DND-41 (cell line): Measurements from ENCODE around the gene STAG1.

Source experiments
- ATAC-seq: fragments of 200-7000 bp; cut with Tn5 transposase; 3 replicates; pipeline ENCODE4 v1.9.1; 2021; ENCODE audit warnings: low read depth; ENCODE audit not compliant: insufficient read depth
- DNase-seq: peaks from one replicate; pipeline ENCODE4 v3.0.0-alpha.2; 2020
- H2AFZ ChIP-seq: 2 replicates; pipeline ENCODE4 v1.6.0; 2012; ENCODE audit warnings: low read depth, low read length
- H3K27ac ChIP-seq: 2 replicates; pipeline ENCODE4 v1.5.1; 2012; ENCODE audit warnings: low read length, inconsistent platforms
- H3K27me3 ChIP-seq: fragments of 200-600 bp; sonication (generic); 2 replicates; pipeline ENCODE4 v1.6.0; 2012; ENCODE audit warnings: low read length, mild to moderate bottlenecking, inconsistent platforms; ENCODE audit not compliant: insufficient read depth, poor library complexity
- H3K36me3 ChIP-seq: 2 replicates; pipeline ENCODE4 v1.5.1; 2012; ENCODE audit warnings: low read length, inconsistent platforms; ENCODE audit not compliant: insufficient read depth
- H3K4me1 ChIP-seq: 2 replicates; pipeline ENCODE4 v1.5.1; 2012; ENCODE audit warnings: mild to moderate bottlenecking, low read length; ENCODE audit not compliant: insufficient read depth
- H3K4me2 ChIP-seq: 2 replicates; pipeline ENCODE4 v1.6.0; 2012; ENCODE audit warnings: mild to moderate bottlenecking, moderate library complexity, low read length, inconsistent platforms; ENCODE audit not compliant: insufficient read depth
- H3K4me3 ChIP-seq, 2 experiments: fragments of 200-600 bp in 1 of 2; shearing (Covaris generic) in 1 of 2; 2 replicates each; pipeline ENCODE4 v1.5.1; 2012 to 2016; ENCODE audit warnings: inconsistent platforms in 2 of 2, low read length in 2 of 2, mild to moderate bottlenecking in 2 of 2, low read depth in 1 of 2, moderate library complexity in 1 of 2
- H3K79me2 ChIP-seq: 2 replicates; pipeline ENCODE4 v1.6.0; 2012; ENCODE audit warnings: low read length, inconsistent platforms; ENCODE audit not compliant: insufficient read depth
- H3K9ac ChIP-seq: 2 replicates; pipeline ENCODE4 v1.6.0; 2012; ENCODE audit warnings: low read depth, mild to moderate bottlenecking, inconsistent platforms, low read length, moderate library complexity
- H3K9me3 ChIP-seq: 2 replicates; pipeline ENCODE4 v1.5.1; 2012; ENCODE audit warnings: low read length, moderate library complexity, mild to moderate bottlenecking, inconsistent platforms; ENCODE audit not compliant: insufficient read depth, severe bottlenecking
- H4K20me1 ChIP-seq: 2 replicates; pipeline ENCODE4 v1.6.0; 2012; ENCODE audit warnings: low read length; ENCODE audit not compliant: insufficient read depth
- EZH2 ChIP-seq: IDR thresholded peaks from 3 replicates; pipeline ENCODE4 v1.6.1; 2012; ENCODE audit warnings: borderline replicate concordance, low read depth, mild to moderate bottlenecking, moderate library complexity, low read length, inconsistent platforms; ENCODE audit not compliant: severe bottlenecking
- TF ChIP-seq, protein P1 (sequence below): IDR thresholded peaks from 2 replicates; pipeline ENCODE4 v1.5.1; 2012; ENCODE audit warnings: borderline replicate concordance, low read length, moderate library complexity, mild to moderate bottlenecking; ENCODE audit not compliant: poor library complexity, severe bottlenecking; ENCODE audit errors: extremely low read depth

The STAG1 gene

DNA sequence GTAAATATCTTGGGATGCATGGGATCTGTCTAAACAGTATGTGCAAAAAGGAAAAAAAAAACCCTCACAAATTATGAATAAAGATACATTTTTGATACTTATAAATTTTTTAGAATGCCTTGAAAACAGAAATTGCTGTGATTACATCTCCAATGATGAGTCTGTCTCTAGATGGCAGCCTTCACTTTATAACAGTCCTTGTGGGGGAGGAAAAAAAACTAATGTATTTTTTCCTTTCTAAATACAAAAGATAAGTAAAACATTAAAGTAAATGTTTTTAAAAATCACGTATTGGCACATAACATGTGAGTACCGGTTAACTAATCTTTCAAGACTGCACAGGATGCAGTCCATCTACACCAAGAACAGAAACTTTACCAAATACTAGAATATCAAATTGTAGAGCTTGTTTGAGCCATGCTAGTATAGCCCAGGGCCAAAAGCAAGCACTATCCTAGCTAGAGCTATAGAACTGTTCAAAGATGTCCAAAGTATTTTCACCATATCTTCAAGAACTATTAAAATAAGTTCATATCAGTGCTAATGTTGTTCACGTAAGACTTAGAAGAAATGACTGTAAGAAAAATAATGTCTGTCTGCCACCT, 206.4 kb downstream of the STAG1 start:
- H3K27me3 ChIP-seq = no peaks in the 10 kb centered on the region
- H3K4me3 ChIP-seq = no peak overlapping the region
- H3K4me2 ChIP-seq = no peak overlapping the region
- no peaks in the 10 kb centered on the region; the same call in 1 of the 2 replicates for H4K20me1 ChIP-seq
- no peak overlapping the region for H3K9ac ChIP-seq
- peaks cover 21% of the 10 kb centered on the region for H3K79me2 ChIP-seq
- H2AFZ ChIP-seq = no peak overlapping the region
- no peaks in the 10 kb centered on the region; the same call in 1 of the 2 replicates for H3K4me1 ChIP-seq
- TF ChIP-seq, protein P1, sequence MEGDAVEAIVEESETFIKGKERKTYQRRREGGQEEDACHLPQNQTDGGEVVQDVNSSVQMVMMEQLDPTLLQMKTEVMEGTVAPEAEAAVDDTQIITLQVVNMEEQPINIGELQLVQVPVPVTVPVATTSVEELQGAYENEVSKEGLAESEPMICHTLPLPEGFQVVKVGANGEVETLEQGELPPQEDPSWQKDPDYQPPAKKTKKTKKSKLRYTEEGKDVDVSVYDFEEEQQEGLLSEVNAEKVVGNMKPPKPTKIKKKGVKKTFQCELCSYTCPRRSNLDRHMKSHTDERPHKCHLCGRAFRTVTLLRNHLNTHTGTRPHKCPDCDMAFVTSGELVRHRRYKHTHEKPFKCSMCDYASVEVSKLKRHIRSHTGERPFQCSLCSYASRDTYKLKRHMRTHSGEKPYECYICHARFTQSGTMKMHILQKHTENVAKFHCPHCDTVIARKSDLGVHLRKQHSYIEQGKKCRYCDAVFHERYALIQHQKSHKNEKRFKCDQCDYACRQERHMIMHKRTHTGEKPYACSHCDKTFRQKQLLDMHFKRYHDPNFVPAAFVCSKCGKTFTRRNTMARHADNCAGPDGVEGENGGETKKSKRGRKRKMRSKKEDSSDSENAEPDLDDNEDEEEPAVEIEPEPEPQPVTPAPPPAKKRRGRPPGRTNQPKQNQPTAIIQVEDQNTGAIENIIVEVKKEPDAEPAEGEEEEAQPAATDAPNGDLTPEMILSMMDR = peak; percentile 24
- TF ChIP-seq EZH2 = no peak
- ATAC-seq (no peak), DNase-seq (no peak)
- H3K27ac ChIP-seq = no peak overlapping the region
- peaks cover 17% of the 10 kb centered on the region; the same call in 1 of the 2 replicates for H3K36me3 ChIP-seq
- H3K9me3 ChIP-seq = no peaks in the 10 kb centered on the region

DNA sequence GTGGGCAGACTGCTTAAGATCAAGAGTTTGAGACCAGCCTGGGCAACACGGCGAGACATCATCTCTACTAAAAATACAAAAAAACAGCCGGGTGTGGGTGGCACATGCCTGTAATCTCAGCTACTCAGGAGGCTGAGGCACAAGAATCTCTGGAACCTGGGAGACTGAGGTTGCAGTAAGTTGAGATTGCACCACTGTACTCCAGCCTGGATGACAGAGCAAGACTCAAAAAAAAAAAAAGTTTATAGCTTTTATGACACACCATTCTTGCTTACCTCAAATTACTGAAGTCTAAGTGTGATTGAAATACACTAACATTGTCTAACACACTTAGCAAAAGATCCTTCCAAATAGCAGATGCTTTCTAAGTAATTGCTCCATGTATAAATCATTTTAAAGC, 207.6 kb downstream of the STAG1 start:
- no peaks in the 10 kb centered on the region; the same call in 1 of the 2 replicates for H4K20me1 ChIP-seq
- DNase-seq (no peak), ATAC-seq (no peak)
- H3K4me3 ChIP-seq = no peak overlapping the region
- TF ChIP-seq, protein P1 = no peak
- no peak for TF ChIP-seq EZH2
- H3K36me3 ChIP-seq = peaks cover 23% of the 10 kb centered on the region; the same call in 1 of the 2 replicates
- H3K27me3 ChIP-seq = no peaks in the 10 kb centered on the region
- no peaks in the 10 kb centered on the region for H3K9me3 ChIP-seq
- H3K4me1 ChIP-seq = no peaks in the 10 kb centered on the region; the same call in 1 of the 2 replicates
- H3K4me2 ChIP-seq = no peak overlapping the region
- no peak overlapping the region for H3K9ac ChIP-seq
- H3K27ac ChIP-seq = no peak overlapping the region
- H2AFZ ChIP-seq = no peak overlapping the region
- H3K79me2 ChIP-seq = peaks cover 21% of the 10 kb centered on the region; the same call in 1 of the 2 replicates

DNA sequence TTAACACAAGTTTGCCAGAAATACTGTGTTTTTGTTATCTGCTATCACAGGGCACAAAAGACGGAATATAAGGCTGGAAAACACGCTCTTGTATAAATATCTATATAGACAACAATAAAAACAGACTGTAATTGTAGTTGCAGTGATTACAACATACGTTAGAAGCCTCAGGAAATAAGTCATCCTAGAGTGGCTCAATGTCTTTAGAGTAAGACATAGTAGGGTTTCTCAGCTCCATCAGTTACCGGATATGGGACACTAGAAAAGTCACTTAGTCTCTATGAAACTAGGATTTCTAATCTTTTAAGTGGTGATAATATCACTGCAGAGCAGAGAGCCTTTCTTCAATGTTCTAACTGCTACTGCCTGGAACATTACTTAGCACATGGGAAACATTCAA, 208.8 kb downstream of the STAG1 start:
- no peak for ATAC-seq
- no peaks in the 10 kb centered on the region; the same call in 1 of the 2 replicates for H4K20me1 ChIP-seq
- H3K9me3 ChIP-seq = no peaks in the 10 kb centered on the region
- no peaks in the 10 kb centered on the region; the same call in 1 of the 2 replicates for H3K4me1 ChIP-seq
- H3K27me3 ChIP-seq = no peaks in the 10 kb centered on the region
- H3K9ac ChIP-seq = no peak overlapping the region
- H3K36me3 ChIP-seq = peaks cover 22% of the 10 kb centered on the region; the same call in 1 of the 2 replicates
- H3K27ac ChIP-seq = no peak overlapping the region
- TF ChIP-seq, protein P1 = no peak
- TF ChIP-seq EZH2 = no peak
- no peak overlapping the region for H3K4me2 ChIP-seq
- peaks cover 21% of the 10 kb centered on the region; the same call in 1 of the 2 replicates for H3K79me2 ChIP-seq
- H2AFZ ChIP-seq = no peak overlapping the region
- no peak overlapping the region for H3K4me3 ChIP-seq
- no peak for DNase-seq
